GM12864 (cell line): ENCODE measurements around the gene ZDHHC18.
A peak's percentile ranks its signal among the peaks of the same experiment; 100 is the strongest.

ENCODE experiments used
- DNase-seq: peaks from one replicate; pipeline ENCODE4 v3.0.0-alpha.2; 2011; ENCODE audit warnings: low read depth
- H3K4me3 ChIP-seq: 2 replicates; pipeline ENCODE4 v1.5.1; 2011; ENCODE audit warnings: mild to moderate bottlenecking, low read depth, low read length, control low read depth
- CTCF ChIP-seq: IDR thresholded peaks from 2 replicates; pipeline ENCODE4 v1.5.1; 2011; ENCODE audit warnings: low read depth, mild to moderate bottlenecking, moderate library complexity, low read length, control low read depth, inconsistent platforms; ENCODE audit errors: missing control alignments

The ZDHHC18 gene

DNA sequence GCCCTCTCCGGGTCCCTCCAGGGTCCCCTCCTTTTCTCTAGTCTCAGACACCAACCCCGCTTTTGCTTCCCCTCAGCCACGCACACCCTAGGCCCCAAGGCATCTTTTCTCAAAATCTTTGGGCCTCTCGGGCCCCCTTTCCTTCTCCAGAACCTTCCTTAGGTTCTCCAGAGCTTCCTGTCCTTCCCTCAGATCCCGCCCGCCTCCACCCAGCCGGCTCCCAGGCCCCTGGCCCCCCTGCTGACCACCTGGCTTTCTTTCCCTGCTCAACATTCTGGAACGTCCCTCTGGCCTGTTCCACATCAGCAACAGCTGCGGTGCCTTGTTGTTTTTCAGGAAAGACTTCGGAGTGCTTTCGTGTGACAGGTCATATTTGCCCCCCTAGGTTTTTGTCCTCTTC, 1.2 kb downstream of the ZDHHC18 start:
- H3K4me3 ChIP-seq, result peak overlapping the region; percentile 50
- no peak for DNase-seq
- TF ChIP-seq CTCF, result no peak

DNA sequence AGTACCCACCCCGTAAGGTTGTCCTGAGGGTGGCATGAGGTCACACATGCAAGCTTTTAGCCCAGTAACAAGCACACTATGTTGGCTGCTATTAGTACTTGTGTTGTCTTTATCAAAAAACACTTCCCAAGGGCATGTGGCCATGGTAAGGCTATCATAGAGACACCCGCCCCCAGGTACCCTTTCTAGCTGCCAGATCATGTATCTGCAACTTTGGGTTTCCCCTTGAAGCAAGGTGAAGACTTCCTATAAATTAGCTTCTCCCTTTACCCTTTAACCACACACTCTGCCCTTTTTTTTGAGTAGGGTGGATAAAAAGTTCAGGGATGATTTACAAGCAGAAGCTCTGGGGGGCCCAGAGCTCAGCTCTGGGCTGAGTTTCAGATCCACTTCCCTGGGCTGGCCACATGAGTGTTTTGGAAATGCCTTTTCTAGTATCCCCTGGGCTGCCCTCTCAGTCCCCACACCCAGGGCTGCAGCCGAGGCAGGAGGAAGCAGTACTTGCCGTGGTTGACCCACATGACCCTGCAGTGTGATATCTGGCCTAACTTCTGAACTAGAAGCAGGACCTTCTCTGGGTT, 2.0 kb downstream of the ZDHHC18 start:
- H3K4me3 ChIP-seq, result peak overlapping the region; percentile 50
- no peak for TF ChIP-seq CTCF
- no peak for DNase-seq

DNA sequence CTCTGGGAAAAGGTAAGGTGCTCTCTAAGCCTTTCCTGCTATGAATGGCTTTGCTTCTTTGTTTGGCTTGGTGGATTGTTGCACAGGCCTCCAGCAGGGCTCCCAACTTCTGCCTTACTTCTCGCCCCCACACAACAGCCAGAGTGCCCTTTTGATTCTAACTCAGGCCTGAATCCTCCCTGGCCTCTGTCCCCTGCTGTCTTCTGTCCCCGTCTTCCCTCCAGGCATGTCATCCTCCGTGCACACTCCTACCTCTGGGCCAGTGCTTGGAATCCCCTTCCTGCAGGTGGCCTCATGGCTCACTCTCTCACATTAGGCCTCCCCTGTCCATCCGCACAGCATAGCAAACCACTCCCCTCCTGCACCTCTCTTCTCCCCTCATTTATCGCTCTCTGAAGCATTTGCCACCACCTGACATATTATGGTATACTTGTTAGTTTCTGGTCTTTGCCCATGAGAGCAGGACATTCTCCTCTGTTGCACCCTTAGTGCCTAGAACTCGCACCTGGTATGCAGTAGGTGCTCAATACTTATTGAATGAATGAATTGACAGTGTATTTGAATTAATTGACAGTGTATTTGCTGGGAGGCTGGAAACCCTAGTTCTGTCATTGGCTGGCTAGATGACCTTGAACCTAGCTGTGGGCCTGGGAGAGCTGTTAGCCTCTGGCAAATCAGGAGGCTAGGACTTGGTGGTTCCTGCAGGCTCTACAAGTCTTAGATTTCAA, 2.9 kb downstream of the ZDHHC18 start:
- DNase-seq, result no peak
- peak overlapping the region; percentile 50 for H3K4me3 ChIP-seq
- no peak for TF ChIP-seq CTCF

GRCh38 chr1:26831059-26831458, 4.6 kb downstream of the ZDHHC18 start:
- no peak for TF ChIP-seq CTCF
- no peak overlapping the region for H3K4me3 ChIP-seq
- no peak for DNase-seq

DNA sequence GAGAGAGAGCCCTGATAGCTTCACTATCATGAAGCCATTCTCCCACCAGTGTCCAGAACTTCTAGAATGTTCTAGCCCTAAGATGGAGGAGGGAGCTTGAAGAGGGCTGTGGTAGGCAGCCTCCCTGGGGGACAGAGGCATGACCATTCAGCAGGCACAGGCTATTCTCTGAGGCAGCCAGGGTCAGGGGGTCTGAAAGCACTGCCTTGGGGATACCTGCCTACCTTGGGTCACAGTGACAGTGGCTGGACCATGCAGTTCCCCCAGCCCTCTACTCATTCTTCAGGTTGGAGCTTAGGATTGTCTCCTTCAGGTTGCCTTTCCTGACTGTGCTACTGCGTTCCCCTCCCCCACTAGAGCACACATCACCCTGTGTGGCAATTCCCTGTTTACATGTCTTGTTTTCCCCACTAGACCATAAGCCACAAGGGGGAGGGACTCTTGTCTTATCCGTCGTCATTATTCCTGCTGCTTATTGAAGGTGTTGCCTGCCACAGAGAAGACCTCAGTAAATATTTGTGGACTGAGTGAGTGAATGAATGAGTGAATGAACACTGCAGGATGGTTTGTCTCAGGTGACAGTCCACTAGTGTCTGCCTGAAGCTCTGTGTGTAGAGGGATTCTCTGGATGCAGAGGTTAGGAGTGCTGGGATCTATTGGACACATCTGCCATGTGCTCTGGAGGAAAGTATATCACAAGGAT, 5.2 kb downstream of the ZDHHC18 start:
- no peak for DNase-seq
- no peak overlapping the region for H3K4me3 ChIP-seq
- TF ChIP-seq CTCF, result no peak

GRCh38 chr1:26832249-26832960, 5.9 kb downstream of the ZDHHC18 start:
- no peak overlapping the region for H3K4me3 ChIP-seq
- DNase-seq, result no peak
- TF ChIP-seq CTCF, result peak; percentile 9
